Activated CD8-positive, alpha-beta memory T cell treated with anti-CD3 and anti-CD28 coated beads, Interleukin-2, amount 50 U/mL, for 4 hours (primary cell): ENCODE measurements around the gene ARID5A.

Experiments used
- DNase-seq: peaks from one replicate; pipeline ENCODE4 v3.0.0-alpha.2; 2020

The ARID5A gene

GRCh38 chr2:96528006-96528699 lies 8.4 kb upstream of the ARID5A start:
- peak; percentile 61 for DNase-seq

GRCh38 chr2:96528700-96529375 lies 7.7 kb upstream of the ARID5A start:
- no peak for DNase-seq

DNA sequence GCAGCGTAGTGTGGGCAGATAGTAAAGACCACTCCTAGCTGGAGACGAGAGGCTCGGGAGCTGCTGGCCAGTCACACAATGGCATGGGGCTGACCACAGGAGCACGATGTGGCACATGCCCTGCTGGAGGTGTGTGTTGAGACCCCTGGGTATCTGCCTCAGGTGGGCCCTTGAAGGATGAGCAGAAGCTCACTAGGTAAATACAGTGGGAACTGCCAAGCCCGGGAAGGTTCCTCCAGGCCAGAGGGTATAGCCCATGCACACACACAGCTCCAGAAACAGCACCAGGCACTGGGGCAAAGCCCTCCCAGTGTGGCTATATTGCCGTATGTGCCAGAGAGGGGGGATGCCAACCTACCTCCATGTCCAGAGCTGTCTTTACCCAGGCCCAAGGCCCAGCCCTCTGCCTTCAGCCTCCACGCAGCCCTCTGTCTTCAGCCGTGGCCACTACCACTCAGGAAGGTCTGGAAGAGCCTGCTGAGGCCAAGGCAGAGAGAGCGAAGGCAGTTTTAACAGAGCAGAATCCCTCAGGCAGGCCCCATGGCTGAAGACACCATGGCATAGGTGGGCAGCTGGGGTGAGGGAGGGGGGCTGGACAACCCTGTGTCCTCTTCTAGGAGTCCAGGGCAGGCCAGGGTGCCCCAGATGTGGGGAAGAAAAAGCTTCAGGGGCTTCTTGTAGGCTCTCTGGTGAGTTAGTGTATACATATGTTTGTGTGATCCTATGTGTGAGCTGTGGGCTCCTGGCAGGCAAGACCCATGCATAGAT lies 7.0 kb upstream of the ARID5A start:
- DNase-seq: no peak

GRCh38 chr2:96530144-96530430 lies 6.5 kb upstream of the ARID5A start:
- DNase-seq: no peak

DNA sequence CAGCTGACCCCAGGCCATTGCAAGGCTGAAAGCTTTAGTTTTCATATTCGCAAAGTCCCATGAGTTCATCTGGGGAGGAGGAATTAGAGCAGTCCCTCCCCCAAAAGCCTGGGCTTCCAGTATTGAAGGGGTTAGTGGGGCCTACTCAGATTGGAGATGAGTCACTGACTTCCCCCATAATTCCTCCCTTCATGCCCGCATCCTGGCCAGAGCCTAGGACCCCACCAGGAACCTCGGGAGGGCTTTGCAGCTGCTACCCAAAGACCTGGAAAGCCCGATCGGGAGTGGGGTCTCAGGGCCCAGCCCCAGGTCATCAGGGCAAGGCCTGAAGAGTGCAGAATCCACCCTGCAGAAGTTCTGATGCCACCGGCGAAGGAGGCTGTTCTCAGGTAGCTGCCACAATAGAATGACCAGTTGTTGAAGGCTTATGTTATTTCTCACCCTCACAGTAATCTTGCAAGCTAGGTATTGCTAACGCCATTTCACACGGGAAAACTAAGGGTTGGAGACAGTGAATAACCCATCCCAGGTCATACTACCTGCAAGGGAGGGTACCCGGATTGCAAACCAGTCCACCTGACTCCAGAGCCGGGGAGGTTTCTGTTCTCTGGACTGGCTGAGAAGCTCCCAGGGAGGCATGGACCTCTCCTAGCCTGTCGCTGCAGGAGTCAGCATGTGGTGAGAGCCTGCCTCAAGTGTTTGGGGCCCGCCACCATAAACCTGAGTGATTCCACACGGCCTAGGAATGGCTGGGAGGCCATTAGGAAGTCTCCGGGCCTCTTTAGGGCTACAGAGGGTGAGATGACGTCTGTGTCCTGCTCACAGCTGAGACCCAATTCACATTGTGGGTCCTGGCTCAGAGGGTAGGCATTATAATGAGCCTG lies 5.8 kb upstream of the ARID5A start:
- no peak for DNase-seq

- no peak for DNase-seq
These were observed 5.2 kb upstream of the ARID5A start for GRCh38 chr2:96531366-96531765.

- DNase-seq: peak; percentile 87
These were observed 4.6 kb upstream of the ARID5A start for GRCh38 chr2:96531872-96532505.

- no peak for DNase-seq
These were observed 3.8 kb upstream of the ARID5A start for GRCh38 chr2:96532641-96533291.

GRCh38 chr2:96533292-96534073 lies 3.1 kb upstream of the ARID5A start:
- no peak for DNase-seq

DNA sequence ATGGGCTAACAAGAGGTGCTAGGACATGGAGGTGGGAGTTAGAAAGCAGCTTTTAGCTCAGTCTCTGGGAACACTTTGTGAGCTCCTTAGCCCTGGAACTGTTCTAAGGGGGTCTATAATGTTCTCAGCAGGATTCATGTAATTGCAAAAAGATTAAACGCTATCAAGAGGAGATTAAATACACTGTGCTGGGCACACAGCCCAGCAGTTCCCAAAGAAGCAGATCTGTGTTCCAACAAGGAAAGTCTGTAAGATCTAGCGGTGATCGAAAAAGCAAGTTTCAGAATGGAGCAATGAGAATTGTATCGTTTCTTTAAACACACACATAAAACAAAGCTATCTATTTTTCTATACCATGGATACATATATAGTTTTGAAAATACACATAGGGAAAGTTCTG lies 2.4 kb upstream of the ARID5A start:
- DNase-seq: no peak

GRCh38 chr2:96534701-96535181 lies 1.8 kb upstream of the ARID5A start:
- no peak for DNase-seq

DNA sequence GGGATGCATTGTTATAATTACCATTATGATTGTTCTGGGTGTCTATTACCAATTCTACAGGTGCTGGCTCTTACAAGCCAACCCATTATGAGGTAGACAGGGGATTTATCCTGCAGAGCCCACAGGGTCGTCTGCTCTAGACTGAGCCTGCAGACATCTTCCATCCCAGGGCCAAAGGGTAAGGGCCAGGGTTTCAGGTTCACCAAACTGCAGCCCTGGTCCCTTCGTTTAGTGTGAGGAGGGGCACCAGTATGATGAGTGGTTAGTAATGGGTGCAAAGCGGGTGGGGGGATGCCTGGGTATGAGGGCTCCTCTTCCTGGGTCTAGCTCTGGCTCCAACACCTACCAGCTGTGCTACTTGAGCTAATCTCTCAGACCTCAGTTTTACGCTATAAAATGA lies 1.2 kb upstream of the ARID5A start:
- DNase-seq: no peak

DNA sequence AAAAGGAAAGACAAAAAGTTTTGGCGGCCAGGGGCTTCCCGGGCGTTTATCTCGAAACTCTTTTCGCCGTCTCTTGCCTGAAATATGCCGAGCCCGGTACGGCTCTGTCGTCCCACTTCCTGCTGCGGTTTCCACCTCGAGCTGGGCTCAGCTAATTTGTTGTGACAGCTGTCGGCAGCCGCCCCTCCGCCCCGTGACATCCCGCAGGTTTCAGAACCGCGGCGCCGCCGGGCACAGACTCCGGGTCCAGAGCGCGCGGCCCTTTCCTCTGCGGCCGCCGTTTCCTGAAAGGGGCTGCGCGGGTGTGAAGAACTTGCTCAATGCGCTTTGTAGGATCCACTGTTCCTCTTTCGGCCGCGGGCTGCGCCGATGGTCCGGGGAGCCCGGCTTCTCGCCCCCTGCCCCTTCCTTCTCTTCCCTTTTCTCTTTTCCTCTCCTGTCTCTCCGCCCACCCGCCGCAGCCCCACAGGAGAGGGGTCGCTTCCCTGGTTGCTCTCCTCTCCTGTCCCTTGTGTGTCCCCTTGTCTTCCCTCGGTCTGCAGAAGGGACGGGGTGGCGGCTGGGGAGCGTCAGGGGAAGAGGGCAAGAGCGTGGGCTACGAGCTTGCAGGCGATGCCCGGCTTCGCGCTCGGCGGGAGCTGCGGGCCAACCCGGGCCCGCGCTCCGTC lies 648 bp downstream of the ARID5A start:
- DNase-seq: peak; percentile 79

GRCh38 chr2:96537734-96538486 lies 1.4 kb downstream of the ARID5A start:
- DNase-seq: peak; percentile 64

DNA sequence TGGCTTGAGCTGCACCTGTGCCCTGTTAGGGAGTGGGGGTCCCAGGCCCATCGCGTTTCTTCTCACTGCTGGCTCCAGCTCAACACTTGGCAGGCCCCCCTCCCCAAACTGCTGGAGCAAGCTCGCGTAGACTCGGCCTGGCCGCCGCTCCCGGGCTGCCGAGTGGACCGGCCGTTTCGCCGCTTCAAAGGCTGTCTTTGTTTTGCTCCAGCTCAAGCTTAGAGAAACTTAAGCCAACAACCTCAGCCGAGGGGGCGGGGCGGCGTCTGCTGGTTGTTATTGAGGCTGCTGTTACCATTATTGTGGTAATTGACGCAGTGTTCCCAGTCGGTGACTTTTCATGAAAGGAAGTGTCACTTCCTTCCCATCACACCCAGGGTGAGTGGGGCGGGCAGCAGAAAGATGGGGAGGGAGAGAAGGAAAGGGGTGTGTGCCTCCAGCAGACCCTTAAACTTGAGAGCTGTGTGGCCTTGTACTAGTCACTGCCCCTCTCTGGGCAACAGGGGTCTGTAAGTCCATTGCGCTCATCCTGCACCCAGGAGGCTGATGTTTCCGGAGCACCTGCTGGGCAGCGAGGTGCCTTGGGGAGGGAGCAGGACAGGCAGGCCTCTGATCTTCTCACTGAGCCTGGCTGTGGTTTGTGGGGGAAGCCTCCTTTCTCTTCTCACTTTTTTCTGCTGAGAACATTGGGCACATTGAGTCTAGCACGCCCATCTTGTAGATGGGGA lies 2.1 kb downstream of the ARID5A start:
- DNase-seq: peak; percentile 94

- no peak for DNase-seq
These were observed 2.8 kb downstream of the ARID5A start for GRCh38 chr2:96539215-96539920.

- DNase-seq: no peak
These were observed 3.6 kb downstream of the ARID5A start for GRCh38 chr2:96540136-96540535.

DNA sequence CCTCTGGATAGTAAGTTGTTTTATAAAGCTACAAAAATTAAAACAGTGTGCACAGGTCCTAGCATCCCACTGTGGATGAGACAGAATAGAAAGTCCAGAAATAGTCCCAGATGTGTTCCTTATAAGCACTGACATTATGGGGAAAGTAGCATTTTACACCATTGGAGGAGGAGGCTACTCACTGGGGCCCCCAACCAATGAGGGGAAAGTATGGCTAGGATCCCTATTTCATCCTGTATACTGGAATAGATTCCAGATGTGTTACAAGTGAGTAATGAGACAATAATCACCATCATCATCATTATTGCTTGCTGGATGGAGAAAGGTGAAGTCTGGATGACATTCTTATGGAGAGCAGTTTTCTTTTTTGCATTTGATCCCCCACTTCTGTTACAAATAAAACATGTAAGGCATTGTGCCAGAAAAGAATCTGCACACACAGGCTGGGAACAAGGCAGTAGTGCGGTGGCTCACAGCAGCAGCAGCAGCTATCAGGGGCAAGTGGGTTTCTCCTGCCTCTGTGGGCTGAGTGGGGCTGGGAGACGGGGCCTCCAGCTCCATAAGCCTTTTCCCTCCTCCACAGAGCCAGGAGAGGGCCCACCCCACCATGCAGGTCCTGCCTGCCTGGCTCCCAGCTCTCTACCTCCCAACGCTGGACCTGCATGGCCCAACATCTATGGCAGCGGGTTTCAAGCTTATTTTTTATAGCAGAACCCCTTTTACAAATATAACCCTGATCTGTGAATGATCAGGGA lies 5.0 kb downstream of the ARID5A start:
- no peak for DNase-seq
